ENCODE data around the gene BTBD3.

The BTBD3 gene

GRCh38 chr20:11917663-11918062 is at the start of gene BTBD3:
Gene BTBD3 (plus strand): TSS chr20:11917893. CDS start chr20:11918276, 383 bp downstream.
- DNase-seq (ENCODE audit: low read depth), result peak; percentile 39

GRCh38 chr20:11869641-11870040 is 48.1 kb upstream of the BTBD3 start:
- no peak for DNase-seq (ENCODE audit: low read depth)

- no peak for DNase-seq (ENCODE audit: low read depth)
Measured at GRCh38 chr20:11870411-11870810, 47.3 kb upstream of the BTBD3 start.

- DNase-seq (ENCODE audit: low read depth), result no peak
Measured at GRCh38 chr20:11876555-11876954, 41.1 kb upstream of the BTBD3 start.

GRCh38 chr20:11880680-11881079 is 37.0 kb upstream of the BTBD3 start:
- DNase-seq (ENCODE audit: low read depth), result no peak

GRCh38 chr20:11881449-11881848 is 36.2 kb upstream of the BTBD3 start:
- DNase-seq (ENCODE audit: low read depth), result no peak

GRCh38 chr20:11882651-11883050 is 35.0 kb upstream of the BTBD3 start:
- no peak for DNase-seq (ENCODE audit: low read depth)

GRCh38 chr20:11888648-11889047 is 29.0 kb upstream of the BTBD3 start:
- DNase-seq (ENCODE audit: low read depth), result no peak

- peak; percentile 87 for DNase-seq (ENCODE audit: low read depth)
Measured at GRCh38 chr20:11890331-11891076, 27.2 kb upstream of the BTBD3 start.

- DNase-seq (ENCODE audit: low read depth), result peak; percentile 18
Measured at GRCh38 chr20:11891077-11891775, 26.5 kb upstream of the BTBD3 start.

GRCh38 chr20:11891776-11892545 is 25.7 kb upstream of the BTBD3 start:
- DNase-seq (ENCODE audit: low read depth), result peak; percentile 73

GRCh38 chr20:11894062-11894461 is 23.6 kb upstream of the BTBD3 start:
- DNase-seq (ENCODE audit: low read depth), result no peak

GRCh38 chr20:11895861-11896387 is 21.8 kb upstream of the BTBD3 start:
- no peak for DNase-seq (ENCODE audit: low read depth)

GRCh38 chr20:11901127-11901526 is 16.6 kb upstream of the BTBD3 start:
- peak; percentile 85 for DNase-seq (ENCODE audit: low read depth)

- peak; percentile 47 for DNase-seq (ENCODE audit: low read depth)
Measured at GRCh38 chr20:11902285-11902697, 15.4 kb upstream of the BTBD3 start.

GRCh38 chr20:11905460-11906179 is 12.1 kb upstream of the BTBD3 start:
- DNase-seq (ENCODE audit: low read depth), result no peak

- DNase-seq (ENCODE audit: low read depth), result no peak
Measured at GRCh38 chr20:11906626-11907480, 10.8 kb upstream of the BTBD3 start.

GRCh38 chr20:11907621-11908020 is 10.1 kb upstream of the BTBD3 start:
- no peak for DNase-seq (ENCODE audit: low read depth)

- peak; percentile 45 for DNase-seq (ENCODE audit: low read depth)
Measured at GRCh38 chr20:11912013-11912658, 5.6 kb upstream of the BTBD3 start.

Data from amniotic epithelial cell (primary cell).